ENCODE results near the gene LRTM1. TPM values are rescaled to one million over a fixed set of nuclear protein-coding genes. Genes with fewer than 3 reads are reported as not detected.

LRTM1 gene
- total RNA-seq (2022; extraction: Qiagen RNA extraction) = not detected in 5 replicates

DNA sequence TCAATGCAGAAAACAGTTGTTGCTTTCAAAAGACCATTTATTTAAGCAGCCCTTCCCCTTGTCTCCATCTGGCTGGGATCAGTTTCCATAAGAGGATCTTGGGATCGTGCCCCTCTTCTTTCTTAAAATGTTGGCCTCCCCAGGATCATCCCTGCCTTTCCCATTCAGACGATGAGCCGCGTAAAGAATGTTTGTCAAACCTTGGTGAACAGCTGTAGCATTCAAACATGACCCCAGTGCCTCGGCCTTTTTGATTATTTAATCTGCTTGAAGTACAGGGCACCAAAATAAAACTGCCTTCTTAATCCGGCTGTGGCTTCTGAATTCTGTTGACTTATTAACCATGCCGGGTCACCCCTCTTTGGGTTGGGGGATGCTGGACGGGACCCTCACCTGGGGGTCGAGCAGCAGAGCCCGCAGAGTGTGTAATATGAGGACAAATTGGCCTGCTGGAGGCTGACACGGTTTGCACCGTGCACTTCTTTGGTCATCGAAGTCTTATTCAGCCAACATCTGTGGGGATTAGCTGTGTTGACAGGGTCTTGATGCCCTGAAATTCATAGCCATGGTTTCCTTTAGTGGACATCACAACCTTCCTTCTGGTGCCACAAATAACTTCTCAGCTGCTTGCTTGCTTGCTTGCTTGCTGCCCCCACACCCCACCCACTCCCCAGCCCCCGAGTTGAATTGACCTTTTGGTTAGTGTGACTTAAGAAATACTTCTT lies at the start of gene LRTM1:
Gene LRTM1 (minus strand): TSS at position 14 of the 725 bp plus-strand sequence. CDS start 148 bp downstream, outside the sequence.

